HL-60/S4 (cell line): ENCODE data around the gene HTT-AS.

Source experiments
- in situ Hi-C: fragments of 300-500 bp; cut with MboI; formaldehyde crosslinking; loops from 2 replicates; pipeline ENCODE4 v1.14.3; 2022; ENCODE audit warnings: low sequenced_read_pairs

The HTT-AS gene

DNA sequence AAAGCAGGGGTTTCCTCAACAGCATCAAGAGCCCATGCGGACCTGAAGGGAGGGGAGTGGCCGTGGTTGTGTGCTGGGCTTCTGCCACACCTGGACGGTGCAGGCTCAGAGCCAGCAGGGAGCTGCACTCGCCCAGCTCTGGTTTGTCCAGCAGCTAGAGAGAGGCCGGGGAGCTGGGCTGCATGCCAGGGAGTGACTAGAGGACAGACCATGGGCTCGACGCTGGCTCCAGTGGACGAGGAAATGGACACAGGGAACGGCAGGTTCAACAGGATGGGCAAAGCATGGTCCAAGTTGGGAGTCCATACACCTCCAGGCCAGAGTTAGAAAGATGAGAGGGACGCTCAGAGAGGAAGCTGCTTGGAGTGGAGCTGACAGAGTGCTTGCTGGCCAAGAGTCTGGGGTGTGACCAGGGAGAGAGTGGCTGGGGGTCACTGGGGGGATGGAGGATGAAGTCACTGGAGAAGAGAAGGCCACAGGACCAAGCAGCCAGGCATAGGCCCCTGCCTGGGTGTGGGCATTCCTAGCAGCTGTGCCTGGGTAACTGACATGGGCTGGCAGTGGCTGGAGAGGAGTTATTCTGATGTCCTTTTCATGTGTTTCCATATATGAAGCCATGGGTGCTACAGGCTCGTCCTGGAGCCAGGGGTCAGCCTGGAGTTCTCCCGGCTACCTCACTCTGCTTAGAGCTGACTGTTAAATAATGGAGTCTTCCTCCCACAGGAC is 42.8 kb downstream of the HTT-AS start:
- in situ Hi-C loops, result no loop called here

- in situ Hi-C loops, result no loop called here
Observed at GRCh38 chr4:3030566-3031356, 43.6 kb downstream of the HTT-AS start.

- in situ Hi-C loops, result no loop called here
Observed at GRCh38 chr4:3029464-3029863, 44.9 kb downstream of the HTT-AS start.

DNA sequence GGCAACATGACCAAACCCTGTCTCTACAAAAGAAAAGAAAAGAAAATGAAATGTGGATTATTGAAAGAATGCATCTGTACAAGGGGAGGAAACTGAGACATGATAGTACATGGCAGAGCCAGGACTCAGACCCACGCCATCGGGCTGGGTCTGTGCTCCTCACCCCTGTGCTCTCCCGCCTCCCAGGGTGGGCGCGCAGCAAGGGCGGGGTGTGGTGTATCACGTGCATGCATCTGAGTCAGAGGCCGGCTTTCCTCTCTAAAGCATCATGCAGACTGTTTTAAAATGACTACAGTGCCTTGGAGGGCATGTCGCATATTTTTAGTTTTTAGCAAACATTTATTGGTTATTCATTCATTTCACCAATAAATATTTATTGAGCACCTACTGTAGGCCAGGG is 47.8 kb downstream of the HTT-AS start:
- in situ Hi-C loops, result no loop called here

DNA sequence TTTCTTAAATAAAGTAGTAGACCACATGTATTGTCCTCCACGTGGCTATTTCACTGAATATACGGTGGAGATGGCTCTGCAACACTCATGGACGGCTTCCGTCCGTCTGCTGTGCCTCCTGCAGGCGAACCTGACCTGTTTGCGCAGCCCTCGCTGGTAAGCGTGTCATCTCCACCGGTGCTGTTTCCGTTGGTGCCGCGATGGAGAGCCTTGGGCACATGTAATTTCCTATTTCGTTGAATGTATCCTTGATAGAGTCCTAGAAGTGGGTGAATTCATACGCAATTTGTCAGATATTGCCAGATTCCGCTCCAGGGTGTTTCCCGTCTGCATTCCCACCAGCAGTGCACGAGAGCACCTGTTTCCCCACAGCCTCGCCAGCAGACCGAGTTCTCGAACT is 48.5 kb downstream of the HTT-AS start:
- in situ Hi-C loops, result no loop called here

DNA sequence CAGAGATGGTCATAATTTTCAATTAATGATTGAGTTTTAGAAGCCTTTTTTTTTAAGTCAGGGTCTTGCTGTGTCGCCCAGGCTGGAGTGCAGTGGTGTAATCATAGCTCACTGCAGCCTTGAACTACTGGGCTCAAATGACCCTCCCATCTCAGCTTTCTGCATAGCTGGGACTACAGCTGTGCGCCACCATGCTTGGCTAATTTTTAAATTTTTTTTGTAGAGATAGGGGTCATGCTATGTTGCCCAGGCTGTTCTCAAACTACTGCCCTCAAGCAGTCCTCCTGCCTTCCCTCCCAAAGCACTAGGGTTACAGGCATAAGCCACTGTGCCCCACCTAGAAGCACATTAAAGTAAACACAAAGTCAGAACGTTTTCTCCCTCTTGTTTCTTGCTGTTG is 51.7 kb downstream of the HTT-AS start:
- in situ Hi-C loops, result no loop called here

GRCh38 chr4:3022112-3022511 is 52.2 kb downstream of the HTT-AS start:
- in situ Hi-C loops, result no loop called here

DNA sequence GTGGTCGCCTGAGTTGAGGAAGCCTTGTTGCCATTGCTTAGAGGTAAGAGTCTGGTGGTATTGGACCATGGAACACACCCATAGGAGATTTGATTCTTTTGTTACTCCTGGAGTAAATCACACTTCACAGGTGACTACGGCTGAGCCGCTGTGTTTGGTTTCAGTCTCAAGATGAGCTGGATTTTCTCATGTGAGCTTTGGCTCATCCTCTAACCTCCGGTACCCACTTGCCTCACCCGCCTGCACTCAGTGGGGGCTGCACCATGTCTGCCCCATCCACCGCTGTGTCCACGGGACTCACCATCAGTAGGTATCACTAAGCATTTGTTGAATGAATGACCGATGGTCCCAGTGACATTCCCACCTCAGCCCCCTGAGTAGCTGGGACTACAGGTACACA is 52.7 kb downstream of the HTT-AS start:
- in situ Hi-C loops, result no loop called here

DNA sequence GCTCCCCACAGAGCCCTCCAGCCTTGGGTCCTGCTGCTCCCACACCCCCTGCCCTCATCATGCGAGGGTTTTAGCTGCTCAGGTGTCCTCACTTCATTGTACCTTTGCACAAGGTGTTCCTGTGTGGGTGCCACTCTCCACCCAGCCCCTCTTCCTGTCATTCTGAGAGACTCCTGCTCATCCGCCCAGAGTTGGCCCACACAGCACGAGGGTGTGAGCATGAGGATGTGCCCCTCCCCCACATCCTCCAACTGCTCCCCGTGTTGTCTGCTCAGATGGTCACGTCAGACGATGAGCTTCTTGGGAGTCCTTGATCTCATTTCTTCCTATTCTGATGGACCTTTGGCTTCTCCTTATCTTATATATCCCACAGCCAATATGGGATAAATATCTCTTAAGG is 53.2 kb downstream of the HTT-AS start:
- in situ Hi-C loops, result no loop called here

DNA sequence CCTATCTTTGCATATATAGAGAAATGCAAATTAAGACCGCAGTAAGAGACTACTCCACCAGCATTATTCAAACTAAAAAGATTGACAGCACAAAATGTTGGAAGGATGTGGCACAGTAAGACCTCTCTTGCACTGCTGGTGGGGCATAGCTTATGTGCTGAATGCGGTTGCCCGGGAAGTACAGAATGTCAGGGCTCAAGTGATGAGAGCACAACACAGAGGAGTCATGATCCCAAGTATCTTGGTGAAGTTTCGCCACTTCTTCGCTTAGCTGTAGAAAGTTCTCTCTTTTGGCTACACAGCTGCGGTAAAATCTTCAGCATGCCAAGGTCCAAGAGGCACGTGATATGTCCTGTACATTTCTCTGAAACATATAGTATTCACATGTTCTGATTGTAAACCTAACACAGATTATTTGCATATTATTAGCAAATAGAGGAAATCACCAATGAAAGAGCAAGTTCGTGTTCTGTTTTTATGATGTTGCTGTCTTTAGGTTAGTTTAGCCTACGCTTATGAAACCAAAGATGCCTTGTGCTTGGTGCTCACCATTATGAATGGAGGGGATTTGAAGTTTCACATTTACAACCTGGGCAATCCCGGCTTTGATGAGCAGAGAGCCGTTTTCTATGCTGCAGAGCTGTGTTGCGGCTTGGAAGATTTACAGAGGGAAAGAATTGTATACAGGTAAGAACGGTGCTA is 55.0 kb downstream of the HTT-AS start:
- in situ Hi-C loops, result no loop called here

DNA sequence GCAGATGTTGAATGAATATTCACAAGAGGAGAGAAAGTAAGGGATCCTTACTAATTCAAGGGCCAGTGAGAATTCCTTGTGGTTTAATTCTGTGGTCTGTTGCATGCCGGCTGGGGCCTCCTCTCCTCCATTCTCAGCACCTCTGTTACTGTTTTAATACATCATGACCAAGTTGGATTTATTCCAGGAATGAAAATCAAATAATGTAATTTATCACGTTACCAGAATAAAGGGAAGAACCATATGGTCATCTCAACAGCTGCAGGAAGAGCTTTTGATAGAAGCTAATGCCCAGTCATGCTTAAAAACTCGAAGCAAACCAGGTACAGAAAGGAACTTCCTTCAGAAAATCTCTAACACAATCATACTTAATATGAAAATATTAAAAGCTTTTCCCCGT is 56.8 kb downstream of the HTT-AS start:
- in situ Hi-C loops, result no loop called here

DNA sequence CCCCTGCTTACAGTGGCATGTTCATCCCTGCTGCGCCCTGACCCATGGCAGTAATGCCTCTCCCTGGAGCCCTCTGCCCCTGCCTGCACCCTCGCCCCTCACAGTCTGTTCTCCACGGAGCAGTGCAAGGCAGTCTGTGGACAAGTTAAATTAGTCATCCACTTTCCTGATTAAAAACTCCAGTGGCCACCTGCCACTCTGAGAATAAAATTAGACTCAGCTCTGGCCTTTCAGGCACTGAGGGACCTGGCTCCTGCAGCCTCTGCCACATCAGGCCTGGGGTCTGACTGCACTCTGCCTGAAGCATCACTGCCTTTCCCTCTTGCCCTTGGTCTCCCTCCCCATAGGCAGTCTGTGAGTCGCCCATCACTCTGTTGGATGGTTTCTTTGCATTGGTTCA is 57.4 kb downstream of the HTT-AS start:
- in situ Hi-C loops, result no loop called here

GRCh38 chr4:3013839-3014350 is 60.4 kb downstream of the HTT-AS start:
- in situ Hi-C loops, result no loop called here
